ENCODE results near the gene ATP8B3.

ATP8B3 gene

GRCh38 chr19:1791879-1792278 is 20.2 kb downstream of the ATP8B3 start:
- no peak for DNase-seq (ENCODE audit: low read depth)

DNA sequence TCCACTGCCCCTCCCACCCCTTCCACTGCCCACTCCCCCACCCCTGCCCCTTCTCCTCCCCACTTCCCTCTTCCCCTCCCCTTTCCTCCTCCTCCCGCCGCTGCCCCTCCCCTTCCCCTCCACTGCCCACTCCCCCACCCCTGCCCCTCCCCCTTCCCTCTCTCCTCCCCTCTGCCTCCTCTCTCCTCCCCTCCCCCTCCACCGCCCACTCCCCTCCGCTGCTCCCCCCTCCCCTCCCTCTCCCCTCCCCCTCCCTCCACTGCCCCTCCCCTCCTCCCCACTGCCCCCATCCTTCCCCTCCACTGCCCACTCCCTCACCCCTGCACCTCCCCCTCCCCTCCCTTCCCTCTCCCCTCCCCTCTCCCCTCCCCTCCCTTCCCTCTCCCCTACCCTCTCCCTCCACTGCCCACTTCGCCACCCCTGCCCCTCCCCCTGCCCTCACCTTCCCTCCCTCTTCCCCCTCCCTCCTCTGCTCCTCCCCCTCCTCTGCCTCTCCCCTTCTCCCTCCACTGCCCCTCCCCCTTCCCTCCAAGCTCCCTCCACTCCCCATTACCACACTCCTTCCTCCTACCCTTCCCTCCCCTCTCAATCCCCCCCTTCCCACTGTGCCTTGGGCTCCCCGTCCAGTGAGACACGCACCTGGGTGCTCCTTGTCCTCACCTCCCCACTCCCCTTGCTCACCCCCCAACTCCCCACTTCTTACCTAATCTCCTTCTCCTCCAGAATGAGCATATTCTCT is 21.9 kb downstream of the ATP8B3 start:
- no peak for DNase-seq (ENCODE audit: low read depth)

DNA sequence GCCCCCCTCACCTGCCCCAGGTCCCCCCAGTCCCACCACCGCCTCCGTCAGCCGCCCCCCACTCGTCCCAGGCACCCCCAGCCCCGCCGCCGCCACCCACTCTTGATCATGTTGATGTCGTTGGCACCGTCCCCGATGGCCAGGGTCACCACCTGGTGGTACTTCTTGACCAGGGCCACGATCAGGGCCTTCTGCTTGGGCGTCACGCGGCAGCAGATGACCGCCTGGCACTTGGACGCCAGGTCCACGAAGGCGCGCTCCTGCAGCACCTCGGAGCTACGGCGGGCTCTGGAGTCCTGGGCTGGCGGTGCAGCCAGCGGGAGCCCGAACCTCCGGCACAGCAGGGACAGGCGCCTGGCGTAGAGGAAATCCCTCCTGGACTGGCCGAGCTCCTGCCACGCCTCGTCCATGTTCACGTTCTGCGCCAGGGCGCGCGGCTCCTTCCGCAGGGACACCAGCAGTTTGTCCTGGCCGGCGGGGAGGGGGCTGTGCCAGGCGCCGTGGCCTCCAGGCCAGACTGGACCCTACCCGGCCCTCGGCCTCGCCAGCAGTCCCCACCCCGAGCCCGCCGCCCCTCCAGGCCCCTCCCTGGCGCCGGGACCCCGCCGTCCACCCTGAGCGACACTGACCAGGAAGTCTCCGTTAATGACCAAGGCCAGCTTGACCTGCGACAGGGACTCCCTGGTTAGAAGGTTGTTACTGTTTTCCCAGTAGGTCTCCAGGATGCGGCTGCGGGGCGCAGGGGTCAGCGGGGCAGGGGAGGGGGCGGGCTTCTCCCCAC is 22.6 kb downstream of the ATP8B3 start:
- no peak for DNase-seq (ENCODE audit: low read depth)

DNA sequence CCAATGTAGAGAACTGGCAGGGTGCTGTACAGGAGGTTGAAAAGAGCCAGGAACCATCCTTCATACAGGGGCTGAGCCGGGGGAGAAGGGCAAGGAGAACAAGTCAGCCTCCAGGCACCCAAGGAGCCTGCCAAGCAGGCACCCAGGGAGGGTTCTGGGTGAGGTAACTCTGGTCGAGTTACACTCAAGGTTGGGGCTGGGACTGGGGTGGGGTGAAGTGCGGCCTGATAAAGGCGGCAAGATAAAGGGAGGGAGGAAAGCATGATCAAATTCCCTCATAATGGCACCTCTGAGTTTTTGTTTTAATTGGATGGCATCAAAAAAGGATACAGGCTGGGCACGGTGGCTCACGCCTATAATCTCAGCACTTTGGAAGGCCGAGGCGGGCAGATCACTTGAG is 25.0 kb downstream of the ATP8B3 start:
- no peak for DNase-seq (ENCODE audit: low read depth)

DNA sequence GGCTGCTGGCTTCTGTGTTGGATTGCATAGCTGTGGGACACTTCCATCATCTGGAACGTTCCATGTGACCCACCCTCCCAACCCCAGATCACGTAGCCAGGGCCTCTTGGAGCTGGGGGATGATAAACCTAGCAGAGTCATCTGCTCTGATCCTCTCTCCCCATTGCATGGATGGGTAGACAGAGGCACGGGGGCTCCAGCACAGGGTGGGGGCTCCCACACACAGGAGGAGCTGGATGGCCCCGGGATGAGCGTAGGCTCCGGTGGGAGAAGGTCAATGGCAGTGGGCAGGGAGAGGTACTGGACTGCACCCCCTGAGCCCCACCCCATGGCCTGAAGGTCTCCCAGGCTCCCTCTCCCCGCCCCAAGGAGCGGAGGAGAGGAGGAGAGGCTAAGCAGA is 25.4 kb downstream of the ATP8B3 start:
- DNase-seq (ENCODE audit: low read depth): no peak

DNA sequence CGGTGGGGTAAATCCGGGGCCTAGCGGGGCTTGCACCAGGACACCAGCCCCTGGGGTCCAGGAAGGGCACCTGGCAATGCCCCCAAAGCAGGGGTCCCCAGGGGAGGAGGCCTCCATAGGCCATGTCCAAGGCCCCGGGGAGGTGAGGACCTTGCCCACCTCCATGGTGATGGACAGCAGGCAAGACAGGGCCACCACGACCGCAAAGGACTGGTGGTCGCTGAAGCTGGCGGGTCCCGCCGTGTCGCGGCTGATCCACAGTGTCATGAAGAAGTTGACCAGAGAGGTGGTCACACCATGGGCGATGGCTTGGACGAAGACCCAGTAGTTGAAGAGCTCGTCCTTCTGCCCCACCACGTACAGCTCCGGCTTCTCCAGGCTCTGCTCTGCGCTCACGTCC is 26.8 kb downstream of the ATP8B3 start:
- no peak for DNase-seq (ENCODE audit: low read depth)

- DNase-seq (ENCODE audit: low read depth): no peak
Observed at GRCh38 chr19:1783874-1784273, 28.2 kb downstream of the ATP8B3 start.

DNA sequence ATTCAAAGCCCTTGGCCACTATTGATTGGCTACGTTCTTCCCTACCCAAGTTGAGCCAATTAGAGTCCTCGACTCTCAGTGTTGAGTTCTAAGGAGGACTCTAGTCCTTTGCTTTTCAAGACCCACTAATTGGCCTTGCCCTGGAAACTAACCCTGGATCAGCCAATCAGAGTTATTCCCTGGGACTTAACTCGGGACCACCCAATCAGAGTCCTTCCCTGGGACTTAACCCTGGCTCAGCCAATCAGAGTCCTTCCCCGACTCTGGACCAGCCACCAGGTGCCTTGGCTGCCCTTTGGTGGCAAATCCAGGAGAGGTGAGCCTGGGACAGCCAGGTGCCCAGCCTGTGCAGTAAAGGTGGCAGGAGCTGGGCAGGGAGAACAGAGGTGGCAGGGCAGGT is 28.7 kb downstream of the ATP8B3 start:
- DNase-seq (ENCODE audit: low read depth): no peak

DNA sequence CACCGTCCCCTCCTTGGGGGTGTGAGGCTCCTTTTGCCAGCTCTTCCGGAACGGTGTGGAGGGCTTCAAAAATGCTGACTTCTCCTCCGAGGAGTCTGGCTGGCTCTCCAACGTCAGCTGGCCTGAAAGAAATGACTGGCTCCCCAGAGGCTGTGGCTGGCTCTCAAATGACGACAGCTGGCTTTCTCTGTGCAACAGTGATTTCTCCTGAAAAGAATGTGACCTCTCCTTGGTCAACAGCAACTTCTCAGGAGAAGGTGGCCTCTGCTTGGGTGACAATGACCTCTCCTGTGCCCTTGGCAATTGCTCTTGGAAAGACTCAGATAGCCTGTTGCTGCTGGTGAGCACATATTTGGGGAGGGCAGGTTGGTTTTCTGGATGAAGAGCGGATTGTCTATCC is 29.6 kb downstream of the ATP8B3 start:
- no peak for DNase-seq (ENCODE audit: low read depth)

- no peak for DNase-seq (ENCODE audit: low read depth)
Observed at GRCh38 chr19:1780272-1780958, 31.7 kb downstream of the ATP8B3 start.

DNA sequence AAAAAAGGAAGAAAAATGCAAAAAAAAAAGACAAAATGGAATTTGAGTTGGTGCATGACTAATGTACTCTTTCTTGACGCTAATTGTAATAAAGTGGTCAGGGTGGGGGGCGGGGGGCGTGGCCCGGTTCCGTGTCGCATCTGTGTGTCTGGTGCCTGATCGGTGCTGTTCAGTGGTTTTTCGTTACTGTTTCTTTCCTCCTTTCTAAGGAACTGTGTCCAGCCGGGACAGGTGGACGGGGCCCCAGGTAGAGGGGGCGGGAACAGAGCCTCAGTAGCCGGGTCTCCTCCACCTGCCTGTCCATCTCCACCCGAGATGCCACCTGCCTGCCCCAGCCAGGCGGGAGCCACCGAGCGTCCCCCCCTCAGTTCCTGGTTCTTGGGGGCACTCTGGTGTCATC is 32.5 kb downstream of the ATP8B3 start:
- DNase-seq (ENCODE audit: low read depth): no peak

DNA sequence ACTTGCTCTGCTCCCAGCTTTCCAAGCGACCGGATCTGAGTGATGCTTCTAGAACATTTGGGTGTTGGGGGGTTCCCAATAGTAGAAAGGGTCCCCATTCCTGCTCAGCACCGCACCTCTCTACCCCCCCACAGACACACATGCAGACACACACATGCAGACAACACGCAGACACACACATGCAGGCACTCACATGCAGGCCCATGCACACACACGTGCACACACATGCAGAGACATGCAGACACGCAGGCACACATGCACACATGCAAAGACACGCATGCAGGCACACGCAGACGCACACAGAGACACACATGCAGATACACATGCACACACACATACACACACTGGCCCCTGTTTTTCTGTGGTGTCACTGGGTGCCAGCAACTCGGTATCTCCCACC is 34.9 kb downstream of the ATP8B3 start:
- no peak for DNase-seq (ENCODE audit: low read depth)

GRCh38 chr19:1776606-1777147 is 35.4 kb downstream of the ATP8B3 start:
- no peak for DNase-seq (ENCODE audit: low read depth)

- no peak for DNase-seq (ENCODE audit: low read depth)
Observed at GRCh38 chr19:1775951-1776605, 36.0 kb downstream of the ATP8B3 start.

GRCh38 chr19:1774989-1775772 is 36.9 kb downstream of the ATP8B3 start:
- DNase-seq (ENCODE audit: low read depth): no peak

DNA sequence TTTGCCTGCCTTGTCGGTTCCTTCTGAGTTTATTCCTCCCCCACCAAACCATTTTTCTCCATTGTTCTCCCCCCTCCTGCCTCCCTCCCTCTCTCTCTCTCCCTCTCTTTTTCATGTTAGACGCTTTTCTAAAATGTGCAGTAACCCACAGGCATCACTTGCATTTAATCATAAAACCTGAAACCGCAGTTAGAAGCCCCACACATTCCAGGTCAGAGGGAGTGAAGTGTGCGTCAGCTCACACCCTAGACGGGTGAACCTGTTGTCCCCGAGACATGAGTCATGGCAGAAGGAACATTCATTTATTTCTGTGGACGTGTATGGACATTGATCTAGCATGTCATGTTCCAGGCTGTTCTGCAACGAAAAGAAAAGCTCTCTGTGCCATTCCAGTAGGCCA is 38.9 kb downstream of the ATP8B3 start:
- DNase-seq (ENCODE audit: low read depth): no peak

GRCh38 chr19:1770866-1771576 is 41.1 kb downstream of the ATP8B3 start:
- DNase-seq (ENCODE audit: low read depth): no peak

- DNase-seq (ENCODE audit: low read depth): no peak
Observed at GRCh38 chr19:1769645-1769985, 42.5 kb downstream of the ATP8B3 start.

GRCh38 chr19:1768918-1769644 is 43.0 kb downstream of the ATP8B3 start:
- DNase-seq (ENCODE audit: low read depth): no peak

- no peak for DNase-seq (ENCODE audit: low read depth)
Observed at GRCh38 chr19:1768248-1768647, 43.8 kb downstream of the ATP8B3 start.
